ENCODE data around the gene PI4KB. TPM values are rescaled to one million over a fixed set of nuclear protein-coding genes. Genes with fewer than 3 reads are reported as not detected.

The PI4KB gene
- total RNA-seq, 1 experiment from 2014 or later, result 52.7 TPM

DNA sequence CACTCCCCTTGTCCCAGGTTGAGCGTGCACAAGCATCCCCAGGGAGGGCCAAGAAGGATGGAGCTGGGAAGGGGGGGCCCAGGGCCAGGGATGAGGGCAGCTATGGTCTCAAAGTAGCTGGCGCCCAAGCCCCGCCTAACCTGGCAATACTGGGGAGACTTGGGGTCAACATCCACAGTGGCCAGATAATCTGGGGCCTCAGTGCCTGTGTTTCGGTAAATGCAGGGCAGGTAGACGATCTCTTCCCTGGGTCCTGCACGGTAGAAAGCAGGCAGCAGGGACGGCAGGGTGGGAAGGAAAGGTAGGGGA, 42.0 kb upstream of the PI4KB start:
- TF ChIP-seq, protein P1, sequence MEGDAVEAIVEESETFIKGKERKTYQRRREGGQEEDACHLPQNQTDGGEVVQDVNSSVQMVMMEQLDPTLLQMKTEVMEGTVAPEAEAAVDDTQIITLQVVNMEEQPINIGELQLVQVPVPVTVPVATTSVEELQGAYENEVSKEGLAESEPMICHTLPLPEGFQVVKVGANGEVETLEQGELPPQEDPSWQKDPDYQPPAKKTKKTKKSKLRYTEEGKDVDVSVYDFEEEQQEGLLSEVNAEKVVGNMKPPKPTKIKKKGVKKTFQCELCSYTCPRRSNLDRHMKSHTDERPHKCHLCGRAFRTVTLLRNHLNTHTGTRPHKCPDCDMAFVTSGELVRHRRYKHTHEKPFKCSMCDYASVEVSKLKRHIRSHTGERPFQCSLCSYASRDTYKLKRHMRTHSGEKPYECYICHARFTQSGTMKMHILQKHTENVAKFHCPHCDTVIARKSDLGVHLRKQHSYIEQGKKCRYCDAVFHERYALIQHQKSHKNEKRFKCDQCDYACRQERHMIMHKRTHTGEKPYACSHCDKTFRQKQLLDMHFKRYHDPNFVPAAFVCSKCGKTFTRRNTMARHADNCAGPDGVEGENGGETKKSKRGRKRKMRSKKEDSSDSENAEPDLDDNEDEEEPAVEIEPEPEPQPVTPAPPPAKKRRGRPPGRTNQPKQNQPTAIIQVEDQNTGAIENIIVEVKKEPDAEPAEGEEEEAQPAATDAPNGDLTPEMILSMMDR (IDR thresholded peaks at IDR 0.05), result no peak
- no peak for TF ChIP-seq TCF7L2 (IDR thresholded peaks at IDR 0.05; ENCODE audit: low read depth, low read length)
- TF ChIP-seq, protein P2, sequence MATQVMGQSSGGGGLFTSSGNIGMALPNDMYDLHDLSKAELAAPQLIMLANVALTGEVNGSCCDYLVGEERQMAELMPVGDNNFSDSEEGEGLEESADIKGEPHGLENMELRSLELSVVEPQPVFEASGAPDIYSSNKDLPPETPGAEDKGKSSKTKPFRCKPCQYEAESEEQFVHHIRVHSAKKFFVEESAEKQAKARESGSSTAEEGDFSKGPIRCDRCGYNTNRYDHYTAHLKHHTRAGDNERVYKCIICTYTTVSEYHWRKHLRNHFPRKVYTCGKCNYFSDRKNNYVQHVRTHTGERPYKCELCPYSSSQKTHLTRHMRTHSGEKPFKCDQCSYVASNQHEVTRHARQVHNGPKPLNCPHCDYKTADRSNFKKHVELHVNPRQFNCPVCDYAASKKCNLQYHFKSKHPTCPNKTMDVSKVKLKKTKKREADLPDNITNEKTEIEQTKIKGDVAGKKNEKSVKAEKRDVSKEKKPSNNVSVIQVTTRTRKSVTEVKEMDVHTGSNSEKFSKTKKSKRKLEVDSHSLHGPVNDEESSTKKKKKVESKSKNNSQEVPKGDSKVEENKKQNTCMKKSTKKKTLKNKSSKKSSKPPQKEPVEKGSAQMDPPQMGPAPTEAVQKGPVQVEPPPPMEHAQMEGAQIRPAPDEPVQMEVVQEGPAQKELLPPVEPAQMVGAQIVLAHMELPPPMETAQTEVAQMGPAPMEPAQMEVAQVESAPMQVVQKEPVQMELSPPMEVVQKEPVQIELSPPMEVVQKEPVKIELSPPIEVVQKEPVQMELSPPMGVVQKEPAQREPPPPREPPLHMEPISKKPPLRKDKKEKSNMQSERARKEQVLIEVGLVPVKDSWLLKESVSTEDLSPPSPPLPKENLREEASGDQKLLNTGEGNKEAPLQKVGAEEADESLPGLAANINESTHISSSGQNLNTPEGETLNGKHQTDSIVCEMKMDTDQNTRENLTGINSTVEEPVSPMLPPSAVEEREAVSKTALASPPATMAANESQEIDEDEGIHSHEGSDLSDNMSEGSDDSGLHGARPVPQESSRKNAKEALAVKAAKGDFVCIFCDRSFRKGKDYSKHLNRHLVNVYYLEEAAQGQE (IDR thresholded peaks at IDR 0.05; ENCODE audit: insufficient read depth in 1 of 2, low read depth in 2 of 2, low read length in 1 of 2), result no peak
- TF ChIP-seq SIN3A (IDR thresholded peaks at IDR 0.05; ENCODE audit: borderline replicate concordance, insufficient read depth, low read depth, low read length), result no peak
- TF ChIP-seq POLR2AphosphoS5 (IDR thresholded peaks at IDR 0.05; ENCODE audit: low read depth, low read length), result no peak
- Histone ChIP-seq H3K27me3 (ENCODE audit: control insufficient read depth, insufficient read depth, low read length) (no peaks in the 10 kb centered on the region), H3K4me3 (ENCODE audit: low read depth in 2 of 2, low read length in 2 of 2) (no peak overlapping the region), H3K4me1 (ENCODE audit: control insufficient read depth, insufficient read depth, low read length) (peaks cover 9% of the 10 kb centered on the region), H3K9me3 (ENCODE audit: control insufficient read depth, insufficient read depth, low read depth, low read length) (no peaks in the 10 kb centered on the region), H3K36me3 (ENCODE audit: control insufficient read depth, insufficient read depth, low read length) (no peaks in the 10 kb centered on the region), H3K27ac (ENCODE audit: low read length) (no peak overlapping the region)
- ChIA-PET CTCF (interaction anchor here (0.5 kb wide), 1 partner anchor 17 kb away, joined by 9 read pairs; no protein-coding TSS in a partner anchor), POLR2A (no interaction called here)
- DNase-seq (ENCODE audit: low read depth, low spot score), result no peak
- in situ Hi-C loops (cut with HindIII; ENCODE audit: low pct_unique_long_range_greater_than_20kb, low sequenced_read_pairs), result no loop called here
- intact Hi-C loops (cut with micrococcal nuclease; ENCODE audit: unreplicated experiment), result no loop called here
- no peak for ATAC-seq
- no TSS peak for BruUV-seq (replicated peaks)

DNA sequence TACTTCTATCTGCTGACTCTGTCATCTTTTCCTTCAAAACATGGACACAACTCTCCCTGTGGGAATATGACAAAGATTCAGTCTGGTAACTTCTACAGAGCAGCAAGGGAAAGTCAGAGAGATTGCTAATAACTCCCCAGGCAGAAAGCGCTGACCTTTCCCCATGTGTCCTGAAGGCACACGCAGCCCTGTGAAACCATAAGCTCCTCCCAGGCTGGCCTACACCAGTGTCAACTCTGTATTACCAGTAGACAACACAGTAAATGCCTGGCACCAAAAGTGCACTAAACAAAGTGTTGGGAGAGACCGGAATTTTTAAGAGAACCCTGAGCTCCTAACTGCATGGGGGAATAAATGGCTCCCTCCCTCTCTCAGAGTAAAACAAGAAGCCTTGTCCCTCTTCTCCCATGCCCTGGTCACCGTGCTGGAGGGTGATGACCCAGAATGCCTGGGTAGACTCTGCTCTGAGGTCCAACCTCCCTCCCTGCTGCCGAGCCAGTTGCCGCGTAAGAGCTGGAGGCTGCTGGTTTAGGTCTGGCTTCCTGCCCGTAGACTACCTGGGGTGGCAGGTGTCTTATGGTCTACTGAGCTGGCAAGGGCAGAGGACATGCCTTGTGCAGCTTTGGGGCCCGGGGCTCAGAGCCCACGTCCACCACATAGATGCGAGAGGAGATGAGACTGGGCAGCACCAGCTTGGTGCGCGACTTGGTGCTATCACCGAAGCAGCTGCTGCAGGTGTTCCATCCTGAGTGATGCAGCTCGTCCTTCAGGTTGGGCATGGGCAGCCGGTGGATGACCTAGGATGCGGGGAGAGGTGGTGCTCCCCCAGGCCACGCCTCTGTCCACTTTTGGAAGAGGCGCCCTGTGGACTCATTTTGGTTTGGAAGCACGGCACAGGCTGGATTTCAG, 41.4 kb upstream of the PI4KB start:
- CTCF ChIA-PET, result interaction anchor here (0.5 kb wide), 1 partner anchor 16 kb away, joined by 9 read pairs; no protein-coding TSS in a partner anchor
- intact Hi-C loops (cut with micrococcal nuclease; ENCODE audit: unreplicated experiment) (no loop called here), in situ Hi-C loops (cut with HindIII; ENCODE audit: low pct_unique_long_range_greater_than_20kb, low sequenced_read_pairs) (no loop called here)
- no peak overlapping the region for H3K27ac ChIP-seq (ENCODE audit: low read length)
- POLR2A ChIA-PET, result no interaction called here
- no peaks in the 10 kb centered on the region for H3K27me3 ChIP-seq (ENCODE audit: control insufficient read depth, insufficient read depth, low read length)
- ATAC-seq, result no peak
- H3K4me1 ChIP-seq (ENCODE audit: control insufficient read depth, insufficient read depth, low read length), result peaks cover 9% of the 10 kb centered on the region
- no TSS peak for BruUV-seq (replicated peaks)
- H3K4me3 ChIP-seq (ENCODE audit: low read depth in 2 of 2, low read length in 2 of 2), result no peak overlapping the region
- DNase-seq (ENCODE audit: low read depth, low spot score), result no peak
- no peaks in the 10 kb centered on the region for H3K36me3 ChIP-seq (ENCODE audit: control insufficient read depth, insufficient read depth, low read length)
- no peaks in the 10 kb centered on the region for H3K9me3 ChIP-seq (ENCODE audit: control insufficient read depth, insufficient read depth, low read depth, low read length)
- TF ChIP-seq SIN3A (IDR thresholded peaks at IDR 0.05; ENCODE audit: borderline replicate concordance, insufficient read depth, low read depth, low read length) (no peak), POLR2AphosphoS5 (IDR thresholded peaks at IDR 0.05; ENCODE audit: low read depth, low read length) (no peak), TCF7L2 (IDR thresholded peaks at IDR 0.05; ENCODE audit: low read depth, low read length) (no peak)
- TF ChIP-seq, protein P2 (IDR thresholded peaks at IDR 0.05; ENCODE audit: insufficient read depth in 1 of 2, low read depth in 2 of 2, low read length in 1 of 2), result no peak
- TF ChIP-seq, protein P1 (IDR thresholded peaks at IDR 0.05), result no peak
